ENCODE data around the gene ARHGAP33.
A peak's percentile ranks its signal among the peaks of the same experiment; 100 is the strongest.

GRCh38 chr19:35757749-35758608 lies 17.4 kb upstream of the ARHGAP33 start, which contains the start of gene PROSER3:
- TF ChIP-seq CTCF (IDR thresholded peaks at IDR 0.05; ENCODE audit: poor library complexity, severe bottlenecking) (peak; percentile 35), EZH2 (IDR thresholded peaks at IDR 0.05; ENCODE audit: borderline replicate concordance, insufficient read depth, low read length, poor library complexity, severe bottlenecking) (no peak)
